A673 (cell line): ENCODE data around the gene WDR20. TPM values are rescaled to one million over a fixed set of nuclear protein-coding genes. Genes with fewer than 3 reads are reported as not detected.
"Not testable (repeated sequence)": the region's sequence is repeated elsewhere in the genome, so short reads cannot be mapped to it uniquely, and the experiment has no call there.

Experiments
- BruUV-seq: library from RNA; stranded (reverse); fragments of 400-500 nt; replicated peaks from 2 replicates; lab custom pipeline; 2021; lab: Mats Ljungman, UMichigan
- CTCF ChIA-PET: fragments of 300-600 bp; sonication (Branson Sonifier 250); formaldehyde crosslinking; loops from one replicate; lab custom pipeline; 2022; ENCODE audit warnings: antibody characterized with exemption; lab: Charles Lee
- POLR2A ChIA-PET: fragments of 300-600 bp; sonication (Branson Sonifier 250); formaldehyde crosslinking; loops from one replicate; lab custom pipeline; 2022; ENCODE audit warnings: antibody characterized with exemption; ENCODE audit not compliant: low non-redundant PET; lab: Charles Lee
- DNase-seq: peaks from one replicate; pipeline ENCODE4 v3.0.0-alpha.2; 2015; ENCODE audit warnings: low spot score
- H3K27ac ChIP-seq: fragments of 200-600 bp; sonication (generic); 2 replicates; pipeline ENCODE4 v1.5.1; 2016; ENCODE audit warnings: mixed run types, low read depth, mild to moderate bottlenecking, mixed read lengths, antibody characterized with exemption, low read length; ENCODE audit not compliant: poor library complexity, severe bottlenecking
- H3K27me3 ChIP-seq: fragments of 200-600 bp; sonication (generic); replicated peaks from 2 replicates; pipeline ENCODE4 v1.6.1; 2017; ENCODE audit warnings: mixed run types, low read depth, mild to moderate bottlenecking, mixed read lengths, antibody characterized with exemption, low read length; ENCODE audit not compliant: insufficient read depth, poor library complexity
- H3K36me3 ChIP-seq: fragments of 200-600 bp; sonication (generic); 2 replicates; pipeline ENCODE4 v1.6.1; 2016; ENCODE audit warnings: mixed run types, mild to moderate bottlenecking, mixed read lengths, antibody characterized with exemption, low read length; ENCODE audit not compliant: insufficient read depth, poor library complexity, severe bottlenecking
- H3K4me1 ChIP-seq: fragments of 200-600 bp; sonication (generic); 2 replicates; pipeline ENCODE4 v1.6.1; 2017; ENCODE audit warnings: mixed run types, mild to moderate bottlenecking, mixed read lengths, antibody characterized with exemption, low read length; ENCODE audit not compliant: insufficient read depth, poor library complexity, severe bottlenecking
- H3K4me3 ChIP-seq: fragments of 200-600 bp; sonication (generic); 2 replicates; pipeline ENCODE4 v1.5.1; 2016; ENCODE audit warnings: low read depth, mixed run types, mild to moderate bottlenecking, mixed read lengths, low read length; ENCODE audit not compliant: poor library complexity, severe bottlenecking
- H3K9me3 ChIP-seq: fragments of 200-600 bp; sonication (generic); 2 replicates; pipeline ENCODE4 v1.6.1; 2016; ENCODE audit warnings: mixed run types, low read depth, mild to moderate bottlenecking, mixed read lengths, antibody characterized with exemption, low read length; ENCODE audit not compliant: poor library complexity, severe bottlenecking
- CTCF ChIP-seq: fragments of 300-800, 200-600 bp; sonication (generic); conservative IDR thresholded peaks from 2 replicates; pipeline ENCODE4 v1.5.1; 2017; ENCODE audit warnings: low read depth, mild to moderate bottlenecking, antibody characterized with exemption, low read length, moderate library complexity, mixed read lengths
- EZH2 ChIP-seq: fragments of 200-600 bp; sonication (generic); IDR thresholded peaks from 2 replicates; pipeline ENCODE4 v1.6.1; 2017; ENCODE audit warnings: borderline replicate concordance, low read depth, mild to moderate bottlenecking, mixed read lengths, antibody characterized with exemption, low read length; ENCODE audit not compliant: poor library complexity, severe bottlenecking
- intact Hi-C: fragments of 100-400 bp; cut with micrococcal nuclease; formaldehyde crosslinking; loops from one replicate; pipeline ENCODE4 v1.10.0; 2022; ENCODE audit not compliant: unreplicated experiment
- total RNA-seq: library from RNA; stranded (reverse); gene quantifications from 2 replicates; pipeline ENCODE4 v1.2.3, GENCODE V29; 2021

The WDR20 gene
- total RNA-seq, 1 experiment from 2014 or later = 28.3 TPM

GRCh38 chr14:102238766-102239165 lies 99.1 kb downstream of the WDR20 start:
- H3K27ac ChIP-seq = no peak overlapping the region
- BruUV-seq = no TSS peak
- ChIA-PET POLR2A (no interaction called here), CTCF (no interaction called here)
- DNase-seq = no peak
- H3K9me3 ChIP-seq = no peaks in the 10 kb centered on the region
- intact Hi-C loops = no loop called here
- H3K4me3 ChIP-seq = no peak overlapping the region
- H3K36me3 ChIP-seq = no peaks in the 10 kb centered on the region
- peaks cover 6% of the 10 kb centered on the region for H3K4me1 ChIP-seq
- no peak for TF ChIP-seq CTCF
- no peak for TF ChIP-seq EZH2
- no peaks in the 10 kb centered on the region for H3K27me3 ChIP-seq

GRCh38 chr14:102239231-102239630 lies 99.5 kb downstream of the WDR20 start:
- Histone ChIP-seq H3K4me1 (peaks cover 1% of the 10 kb centered on the region), H3K9me3 (no peaks in the 10 kb centered on the region), H3K4me3 (no peak overlapping the region), H3K27ac (no peak overlapping the region), H3K27me3 (no peaks in the 10 kb centered on the region), H3K36me3 (no peaks in the 10 kb centered on the region)
- intact Hi-C loops = no loop called here
- ChIA-PET CTCF (no interaction called here), POLR2A (no interaction called here)
- BruUV-seq = no TSS peak
- TF ChIP-seq EZH2 (no peak), CTCF (no peak)
- DNase-seq = no peak

GRCh38 chr14:102240481-102240880 lies 100.8 kb downstream of the WDR20 start:
- BruUV-seq, H3K27ac ChIP-seq, CTCF ChIA-PET, H3K9me3 ChIP-seq, intact Hi-C loops, H3K27me3 ChIP-seq, DNase-seq, POLR2A ChIA-PET, H3K4me3 ChIP-seq, H3K4me1 ChIP-seq, H3K36me3 ChIP-seq: not testable (repeated sequence)

- CTCF ChIA-PET = no interaction called here
- Histone ChIP-seq H3K27ac (no peak overlapping the region), H3K36me3 (no peaks in the 10 kb centered on the region), H3K27me3 (no peaks in the 10 kb centered on the region), H3K4me1 (no peaks in the 10 kb centered on the region), H3K9me3 (no peaks in the 10 kb centered on the region), H3K4me3 (no peak overlapping the region)
- no peak for DNase-seq
- POLR2A ChIA-PET = no interaction called here
- TF ChIP-seq EZH2 = no peak
- TF ChIP-seq CTCF = no peak
- BruUV-seq = no TSS peak
- intact Hi-C loops = no loop called here
Measured at GRCh38 chr14:102241147-102241546, 101.5 kb downstream of the WDR20 start.

GRCh38 chr14:102243795-102244194 lies 104.1 kb downstream of the WDR20 start:
- POLR2A ChIA-PET, DNase-seq, H3K4me1 ChIP-seq, CTCF ChIA-PET, H3K27ac ChIP-seq, H3K27me3 ChIP-seq, H3K9me3 ChIP-seq, intact Hi-C loops, BruUV-seq, H3K4me3 ChIP-seq, H3K36me3 ChIP-seq: not testable (repeated sequence)
